H1 (cell line): Measurements from ENCODE around the gene SULF2. TPM values are rescaled to one million over a fixed set of nuclear protein-coding genes. Genes with fewer than 3 reads are reported as not detected.

ENCODE experiments used
- CTCF ChIA-PET: fragments of 300-600 bp; sonication (Branson Sonifier 250); formaldehyde crosslinking; loops from one replicate; lab custom pipeline; 2021; ENCODE audit not compliant: partially characterized antibody; lab: Charles Lee
- POLR2A ChIA-PET: fragments of 300-600 bp; sonication (Branson Sonifier 250); formaldehyde crosslinking; loops from one replicate; lab custom pipeline; 2021; ENCODE audit warnings: inconsistent platforms; ENCODE audit not compliant: partially characterized antibody; lab: Charles Lee
- DNase-seq, 2 experiments: peaks; one replicate each; pipeline versions ENCODE4 v3.0.0 to v3.0.0-alpha.2; 2010 to 2022; ENCODE audit warnings: low spot score in 2 of 2, low read depth in 1 of 2, mixed read lengths in 1 of 2
- FAIRE-seq: peaks from 2 replicates; lab custom pipeline; 2011; peaks lifted over from hg19 to GRCh38; lab: Jason Lieb, UNC
- H2AFZ ChIP-seq: 2 replicates; pipeline ENCODE4 v1.8.1; 2012; ENCODE audit warnings: low read length, inconsistent platforms
- H2AK5ac ChIP-seq: 2 replicates; pipeline ENCODE4 v1.6.1; 2013; ENCODE audit warnings: low read depth, low read length
- H2BK120ac ChIP-seq: replicated peaks from 2 replicates; pipeline ENCODE3; 2013; ENCODE audit warnings: low read depth, low read length, inconsistent platforms
- H2BK12ac ChIP-seq: 2 replicates; pipeline ENCODE4 v1.6.1; 2013; ENCODE audit warnings: low read depth, low read length
- H2BK15ac ChIP-seq: 2 replicates; pipeline ENCODE4 v1.6.1; 2013; ENCODE audit warnings: low read length
- H2BK20ac ChIP-seq: 2 replicates; pipeline ENCODE4 v1.6.1; 2013; ENCODE audit warnings: low read length
- H2BK5ac ChIP-seq: 2 replicates; pipeline ENCODE4 v1.6.1; 2013; ENCODE audit warnings: low read depth, low read length
- H3K14ac ChIP-seq: 2 replicates; pipeline ENCODE4 v1.6.1; 2013; ENCODE audit warnings: inconsistent platforms; ENCODE audit not compliant: insufficient read length
- H3K18ac ChIP-seq: 2 replicates; pipeline ENCODE4 v1.6.1; 2013; ENCODE audit warnings: low read length; ENCODE audit errors: extremely low read depth
- H3K23ac ChIP-seq: 2 replicates; pipeline ENCODE4 v1.6.1; 2013; ENCODE audit warnings: inconsistent platforms; ENCODE audit not compliant: insufficient read length
- H3K23me2 ChIP-seq: 2 replicates; pipeline ENCODE4 v1.6.1; 2013; ENCODE audit warnings: low read depth, low read length
- H3K27ac ChIP-seq: 2 replicates; pipeline ENCODE4 v1.6.1; 2011; ENCODE audit warnings: low read depth, low read length, inconsistent platforms
- H3K27me3 ChIP-seq, 4 experiments: replicated peaks in 1 of 4; 1 replicate in 1 of 4; 2 replicates in 3 of 4; pipeline versions ENCODE4 v1.6.1 to v1.8.1; 2011 to 2013; ENCODE audit warnings: low read length in 3 of 4, mild to moderate bottlenecking in 3 of 4, inconsistent platforms in 2 of 4, mixed read lengths in 2 of 4, moderate library complexity in 1 of 4; ENCODE audit not compliant: control insufficient read depth in 3 of 4, insufficient read depth in 3 of 4; ENCODE audit errors: extremely low read depth in 1 of 4
- H3K36me3 ChIP-seq, 4 experiments: 2 replicates each; pipeline versions ENCODE4 v1.6.1 to v1.8.1; 2011 to 2013; ENCODE audit warnings: mild to moderate bottlenecking in 4 of 4, low read length in 3 of 4, moderate library complexity in 2 of 4, control low read depth in 1 of 4, inconsistent platforms in 1 of 4; ENCODE audit not compliant: insufficient read depth in 4 of 4, control insufficient read depth in 2 of 4
- H3K4ac ChIP-seq: replicated peaks from 2 replicates; pipeline ENCODE3; 2013; ENCODE audit warnings: low read length, low read depth, mixed read lengths, inconsistent platforms; ENCODE audit not compliant: insufficient read length
- H3K4me1 ChIP-seq, 4 experiments: replicated peaks in 1 of 4; 1 replicate in 1 of 4; 2 replicates in 3 of 4; pipeline versions ENCODE4 v1.6.1 to v1.8.1; 2011 to 2013; ENCODE audit warnings: low read length in 3 of 4, inconsistent platforms in 2 of 4, mixed read lengths in 1 of 4; ENCODE audit not compliant: insufficient read depth in 4 of 4, control insufficient read depth in 3 of 4
- H3K4me2 ChIP-seq, 2 experiments: 2 replicates each; pipeline versions ENCODE4 v1.6.1 to v1.8.1; 2011 to 2013; ENCODE audit warnings: low read depth in 2 of 2, low read length in 2 of 2, control low read depth in 1 of 2, inconsistent platforms in 1 of 2, mild to moderate bottlenecking in 1 of 2; ENCODE audit not compliant: insufficient read depth in 1 of 2
- H3K4me3 ChIP-seq, 4 experiments: fragments of 200-600, 300-600 bp in 1 of 4; sonication (generic), shearing (Covaris generic), sonication (Bioruptor Twin) in 1 of 4; 2 replicates each; pipeline versions ENCODE4 v1.5.1 to v1.8.1; 2011 to 2016; ENCODE audit warnings: low read length in 4 of 4, low read depth in 3 of 4, control low read depth in 2 of 4, inconsistent platforms in 2 of 4, mild to moderate bottlenecking in 2 of 4, mixed read lengths in 1 of 4, moderate library complexity in 1 of 4; ENCODE audit not compliant: insufficient read depth in 2 of 4; ENCODE audit errors: extremely low read depth in 1 of 4
- H3K56ac ChIP-seq: replicated peaks from 2 replicates; pipeline ENCODE3; 2013; ENCODE audit warnings: low read depth, mild to moderate bottlenecking, mixed read lengths, low read length, inconsistent platforms; ENCODE audit not compliant: insufficient read length
- H3K79me1 ChIP-seq: 2 replicates; pipeline ENCODE4 v1.6.1; 2013; ENCODE audit warnings: low read depth, low read length, control low read depth
- H3K79me2 ChIP-seq, 2 experiments: 2 replicates each; pipeline versions ENCODE4 v1.6.1 to v1.8.1; 2012 to 2013; ENCODE audit warnings: low read length in 2 of 2, mild to moderate bottlenecking in 2 of 2, inconsistent platforms in 1 of 2; ENCODE audit not compliant: insufficient read depth in 2 of 2, control insufficient read depth in 1 of 2
- H3K9ac ChIP-seq, 4 experiments: replicated peaks in 1 of 4; 1 replicate in 1 of 4; 2 replicates in 3 of 4; pipeline versions ENCODE4 v1.6.1 to v1.8.1; 2011 to 2013; ENCODE audit warnings: low read depth in 3 of 4, low read length in 3 of 4, control low read depth in 2 of 4, mild to moderate bottlenecking in 2 of 4, moderate library complexity in 2 of 4, inconsistent platforms in 1 of 4; ENCODE audit errors: extremely low read depth in 1 of 4
- H3K9me3 ChIP-seq, 2 experiments: 2 replicates each; pipeline versions ENCODE4 v1.6.1 to v1.8.1; 2012 to 2013; ENCODE audit warnings: mild to moderate bottlenecking in 2 of 2, moderate library complexity in 2 of 2, control low read depth in 1 of 2, inconsistent platforms in 1 of 2, low read depth in 1 of 2, low read length in 1 of 2, mixed read lengths in 1 of 2; ENCODE audit not compliant: insufficient read depth in 2 of 2
- H4K20me1 ChIP-seq, 2 experiments: replicated peaks in 1 of 2; 2 replicates each; pipeline versions ENCODE3 to v1.8.1; 2011 to 2013; ENCODE audit warnings: inconsistent platforms in 2 of 2, low read length in 2 of 2, mild to moderate bottlenecking in 1 of 2; ENCODE audit not compliant: insufficient read depth in 2 of 2, control insufficient read depth in 1 of 2
- H4K5ac ChIP-seq: 2 replicates; pipeline ENCODE4 v1.6.1; 2013; ENCODE audit warnings: low read length, low read depth, mixed read lengths, inconsistent platforms; ENCODE audit not compliant: insufficient read length
- H4K8ac ChIP-seq: 2 replicates; pipeline ENCODE4 v1.8.0; 2013; ENCODE audit warnings: mild to moderate bottlenecking, moderate library complexity, low read length, inconsistent platforms; ENCODE audit not compliant: insufficient read depth; ENCODE audit errors: extremely low read depth
- H4K91ac ChIP-seq: replicated peaks from 2 replicates; pipeline ENCODE3; 2013; ENCODE audit warnings: low read length, mixed read lengths, inconsistent platforms; ENCODE audit not compliant: insufficient read length
- E2F6 ChIP-seq: IDR thresholded peaks from 2 replicates; pipeline ENCODE4 v1.6.1; 2012; ENCODE audit warnings: inconsistent platforms
- MAX ChIP-seq: IDR thresholded peaks from 2 replicates; pipeline ENCODE4 v1.6.1; 2012; ENCODE audit warnings: inconsistent platforms
- RNF2 ChIP-seq: fragments of 200-900, 300-1000 bp; sonication (generic); IDR thresholded peaks from 2 replicates; pipeline ENCODE4 v1.7.1; 2016; ENCODE audit warnings: borderline replicate concordance, low read depth, mild to moderate bottlenecking, antibody characterized with exemption, low read length; ENCODE audit not compliant: poor library complexity, severe bottlenecking; ENCODE audit errors: missing control alignments
- WGBS, 2 experiments: shearing (Covaris generic) in 1 of 2; methylation state at CpG; one replicate each; pipeline versions ENCODE4 v1.1.6 to v1.1.7; 2013 to 2015; ENCODE audit warnings: low lambda C conversion rate in 2 of 2, mixed read lengths in 2 of 2, inconsistent platforms in 1 of 2, low coverage in 1 of 2, missing lambda C conversion rate in 1 of 2; ENCODE audit not compliant: insufficient replicate concordance in 2 of 2, insufficient coverage in 1 of 2, insufficient read length in 1 of 2; ENCODE audit errors: extremely low coverage in 1 of 2, missing lambda C conversion rate in 1 of 2; 5-methylcytosine and 5-hydroxymethylcytosine counted together
- polyA plus RNA-seq, 7 experiments: library from polyadenylated mRNA; depleted of rRNA in 3 of 7; stranded (reverse) in 5 of 7; unstranded in 2 of 7; fragments of >200 nt in 5 of 7; fragments of 200-250 nt in 2 of 7; gene quantifications; 1 replicate in 5 of 7; 2 replicates in 1 of 7; 4 replicates in 1 of 7; pipeline versions ENCODE4 v1.2.1 to v1.2.3, GENCODE V29; 2011 to 2013; ENCODE audit warnings: missing spikeins in 2 of 7, mixed read lengths in 2 of 7
- total RNA-seq: library from RNA; stranded (reverse); fragmentation: NEBNext Ultra II Directional; extraction: Animal tissue kit (Norgen Biotek cat#: 25700); gene quantifications from 2 replicates; pipeline ENCODE4 v1.2.1, GENCODE V29; 2021

SULF2 gene
- total and polyA plus RNA-seq, 2 of the 8 experiments (the other 6 are each of a cell fraction or from before 2014, with no cell fraction given) = 15.7 to 28.2 TPM

DNA sequence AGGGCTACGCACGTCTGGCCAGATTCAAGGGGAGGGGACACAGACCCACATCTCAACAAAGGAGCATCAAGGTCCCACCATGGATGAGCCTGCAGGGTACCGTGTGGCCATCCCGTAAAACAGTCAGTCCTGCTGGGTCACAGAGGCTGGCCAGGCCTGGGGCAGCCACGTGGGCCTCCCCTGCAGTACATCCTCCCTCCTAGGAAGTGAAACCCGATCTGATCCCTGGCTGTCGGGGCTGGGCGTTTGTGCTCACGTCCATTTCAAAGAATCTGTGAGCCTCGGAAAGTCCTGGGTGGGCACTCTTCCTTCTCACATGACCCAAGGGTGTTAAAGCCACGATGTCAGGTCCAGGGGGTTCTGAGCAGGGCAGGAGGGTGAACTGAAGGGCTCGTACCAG lies 14.3 kb downstream of the SULF2 start:
- Histone ChIP-seq H3K4me3 (no peak overlapping the region), H3K36me3 (no peaks in the 10 kb centered on the region), H4K8ac (no peak overlapping the region), H3K14ac (no peak overlapping the region), H4K20me1 (no peaks in the 10 kb centered on the region), H2BK15ac (0 out of 2 replicates have a peak overlapping the region, but pooled peaks have one; percentile 72), H3K23me2 (0 out of 2 replicates have a peak, but pooled peaks cover 2% of the 10 kb centered on the region), H3K9me3 (peaks cover 3 to 4% of the 10 kb centered on the region in 2 experiments; a peak in 1 of 4 replicates), H2BK120ac (no peak overlapping the region), H3K4me2 (no peak overlapping the region), H2BK20ac (no peak overlapping the region), H3K18ac (no peak overlapping the region; the same call in 1 of the 2 replicates), H3K27me3 (no peaks in the 10 kb centered on the region), H3K27ac (no peak overlapping the region), H3K79me2 (no peaks in the 10 kb centered on the region), H2AFZ (no peak overlapping the region), H4K91ac (no peak overlapping the region), H3K56ac (no peak overlapping the region), H3K9ac (no peak overlapping the region), H3K79me1 (no peaks in the 10 kb centered on the region), H2AK5ac (no peak overlapping the region), H3K4ac (no peak overlapping the region), H3K23ac (no peak overlapping the region), H3K4me1 (peaks cover 2 to 4% (median 2%) of the 10 kb centered on the region in 4 experiments; a peak in 4 of 7 replicates), H4K5ac (no peak overlapping the region), H2BK5ac (peak overlapping the region; percentile 35; the same call in 1 of the 2 replicates), H2BK12ac (no peak overlapping the region)
- TF ChIP-seq MAX (0 out of 2 replicates have a peak, but pooled peaks have one; percentile 28), RNF2 (no peak), E2F6 (0 out of 2 replicates have a peak, but pooled peaks have one; percentile 46)
- CTCF ChIA-PET = interaction anchor here (0.9 to 1.6 kb wide), 6 partner anchors 11 to 124 kb away, joined by 3 to 5 read pairs (median 4); no protein-coding TSS in a partner anchor
- POLR2A ChIA-PET = interaction anchor here (0.7 kb wide), 1 partner anchor 91 kb away, joined by 3 read pairs; no protein-coding TSS in a partner anchor
- WGBS, 2 experiments = 83% methylated on average over 12 of the region's 12 CpGs; no CpG with 5 or more reads in 1 of the 2 experiments
- no peak for FAIRE-seq
- no peak for DNase-seq
